Stimulated activated CD4-positive, alpha-beta T cell treated with anti-CD3 and anti-CD28 coated beads, TNF-alpha, amount 100 ng/mL, for 48 hours (primary cell): ENCODE results near the gene PAX3.

Experiments
- DNase-seq, 3 donors: peaks; one replicate each; pipeline ENCODE4 v3.0.0-alpha.2; 2020; ENCODE audit warnings: low read depth in 3 of 3

PAX3 gene

DNA sequence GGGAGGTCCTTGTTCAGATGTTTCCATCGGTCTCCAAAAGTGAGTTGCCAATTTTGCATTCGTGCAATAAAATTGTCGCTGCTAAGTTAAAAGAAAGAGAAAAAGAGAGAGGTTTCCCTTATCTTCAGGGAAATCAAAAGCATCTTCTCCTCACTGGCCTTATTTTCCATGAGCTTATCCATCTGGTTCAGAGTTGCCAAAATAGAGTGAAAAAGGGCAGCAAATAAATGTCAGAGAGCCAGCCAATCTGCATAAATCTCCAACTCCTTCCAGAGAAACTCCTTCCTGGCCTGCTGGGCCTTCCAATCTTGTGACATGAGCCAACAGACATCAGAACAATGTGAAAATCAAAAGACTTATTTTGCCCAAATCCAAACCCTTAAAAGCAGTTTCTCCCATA, 28.4 kb downstream of the PAX3 start:
- no peak for DNase-seq

GRCh38 chr2:222269132-222269531, 29.7 kb downstream of the PAX3 start:
- DNase-seq: no peak

GRCh38 chr2:222268311-222268990, 30.3 kb downstream of the PAX3 start:
- no peak for DNase-seq

DNA sequence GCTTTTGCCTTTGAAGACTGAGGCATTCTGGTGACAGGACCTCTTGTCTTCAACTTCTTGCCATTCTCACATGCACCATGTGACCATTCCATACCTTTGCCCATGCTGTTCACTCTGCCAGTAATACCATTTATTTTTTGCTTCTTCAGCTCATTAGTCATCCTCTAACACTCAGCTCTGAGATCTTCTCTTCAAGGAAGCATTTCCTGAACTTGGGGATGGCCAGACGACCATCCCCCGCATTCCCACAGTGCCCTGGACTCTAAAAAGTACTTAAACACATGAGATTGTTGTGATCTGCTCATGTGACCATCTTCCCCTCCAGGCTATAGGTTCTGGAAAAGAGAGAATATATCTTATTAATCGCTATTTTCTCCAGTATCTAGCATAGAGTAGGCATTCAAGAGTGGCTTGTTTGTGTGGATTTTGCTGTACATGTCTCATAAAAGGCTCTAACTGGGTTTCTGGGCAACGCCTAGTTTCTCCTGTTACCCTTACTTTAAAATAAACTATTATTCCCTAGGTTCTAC, 33.9 kb downstream of the PAX3 start:
- DNase-seq: no peak

GRCh38 chr2:222261504-222261903, 37.3 kb downstream of the PAX3 start:
- no peak for DNase-seq

DNA sequence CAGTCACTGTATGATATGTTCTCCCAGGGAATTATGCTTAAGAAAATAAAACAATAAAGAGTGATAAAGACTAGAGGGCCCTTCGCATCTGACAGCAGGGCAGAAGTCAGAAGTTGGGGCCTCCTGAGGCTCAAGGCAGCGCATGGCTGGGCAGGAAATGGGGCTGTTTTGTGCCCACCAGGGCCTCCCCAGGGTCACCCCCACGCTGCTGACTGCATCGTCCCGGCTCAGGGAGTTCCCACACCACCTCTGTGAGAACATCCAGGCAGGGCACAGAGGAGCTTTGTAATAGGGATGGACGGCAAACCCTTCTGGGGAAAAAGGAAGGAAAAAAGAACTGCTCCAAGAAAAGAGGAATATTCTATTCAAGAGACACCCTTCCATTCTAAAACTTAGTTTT, 41.2 kb downstream of the PAX3 start:
- DNase-seq: no peak

DNA sequence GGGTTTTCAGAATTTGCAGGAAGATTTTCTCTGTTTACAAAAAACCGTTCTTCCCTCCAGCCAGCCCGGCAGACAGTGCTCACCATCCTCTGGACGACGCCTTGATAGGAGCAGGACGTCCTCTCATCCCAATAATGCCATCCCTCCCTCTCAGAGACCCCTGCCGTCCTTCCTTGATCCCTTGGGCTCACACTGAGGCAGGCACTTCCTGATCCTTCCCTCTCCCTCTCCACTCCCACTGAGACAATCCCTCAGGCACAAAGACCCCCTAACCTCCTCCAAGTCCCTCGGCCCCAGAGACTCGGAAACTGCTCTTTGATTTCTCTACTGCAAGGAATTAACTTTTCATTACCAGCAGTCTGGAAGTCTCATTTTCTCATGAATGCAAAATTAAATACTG, 42.5 kb downstream of the PAX3 start:
- DNase-seq: no peak

GRCh38 chr2:222255090-222255489, 43.7 kb downstream of the PAX3 start:
- no peak for DNase-seq

DNA sequence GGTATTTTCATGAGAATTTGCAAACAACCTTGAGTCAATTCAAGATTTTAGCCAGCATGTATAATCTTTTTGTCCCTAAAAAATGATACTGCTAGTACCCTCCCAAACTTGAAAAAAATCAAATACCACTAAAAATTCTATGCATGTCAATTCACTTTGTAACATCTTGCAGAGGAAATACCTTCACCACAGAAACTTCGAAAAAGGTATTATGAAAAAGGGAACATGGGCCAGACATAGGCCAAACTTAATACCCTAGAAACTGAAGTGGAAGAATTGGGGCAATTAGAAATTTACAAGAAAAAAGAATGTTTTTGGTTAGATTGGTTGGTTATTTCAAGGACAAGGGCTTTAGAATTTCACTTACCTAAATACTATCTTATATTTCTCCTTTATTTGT, 48.5 kb downstream of the PAX3 start:
- DNase-seq: no peak

DNA sequence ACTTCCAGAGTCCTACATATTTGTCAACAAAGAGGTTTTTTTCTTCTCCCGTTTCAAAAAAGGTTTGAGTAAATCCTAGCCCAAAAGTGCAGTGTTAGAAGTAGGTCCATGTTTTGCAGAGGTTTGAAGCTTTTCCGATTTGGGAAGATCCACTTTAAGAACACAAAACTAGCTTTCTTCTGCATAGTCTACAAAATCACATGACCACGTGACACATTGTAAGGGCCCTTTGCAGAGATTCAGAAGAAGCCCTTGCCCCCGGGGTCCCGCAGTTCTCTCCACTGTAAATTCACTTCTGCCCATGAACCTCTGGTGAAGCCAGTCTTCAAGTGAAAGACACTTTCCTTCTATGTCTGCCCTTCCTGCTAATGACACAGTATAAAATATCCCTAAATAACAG, 49.4 kb downstream of the PAX3 start:
- no peak for DNase-seq

GRCh38 chr2:222248818-222249217, 50.0 kb downstream of the PAX3 start:
- DNase-seq: no peak

GRCh38 chr2:222248256-222248655, 50.5 kb downstream of the PAX3 start:
- no peak for DNase-seq

DNA sequence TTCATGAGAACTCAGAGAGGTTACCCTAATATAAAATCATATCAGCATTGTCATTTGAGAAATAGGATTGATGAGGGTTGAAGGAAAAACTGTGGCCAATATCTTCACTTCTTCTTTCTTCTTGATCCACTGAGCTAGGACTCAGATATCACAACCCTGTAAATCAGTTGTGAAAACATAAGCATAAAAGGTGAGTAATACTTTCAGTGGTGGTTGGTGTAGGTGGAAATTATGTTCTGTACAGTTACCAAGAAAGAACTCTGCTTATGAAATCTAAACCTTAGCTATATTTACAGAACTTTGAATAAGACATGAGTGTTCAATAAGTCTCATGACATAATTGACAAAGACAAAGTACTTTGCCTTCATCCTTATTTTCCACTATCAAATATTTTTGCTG, 56.3 kb downstream of the PAX3 start:
- no peak for DNase-seq

DNA sequence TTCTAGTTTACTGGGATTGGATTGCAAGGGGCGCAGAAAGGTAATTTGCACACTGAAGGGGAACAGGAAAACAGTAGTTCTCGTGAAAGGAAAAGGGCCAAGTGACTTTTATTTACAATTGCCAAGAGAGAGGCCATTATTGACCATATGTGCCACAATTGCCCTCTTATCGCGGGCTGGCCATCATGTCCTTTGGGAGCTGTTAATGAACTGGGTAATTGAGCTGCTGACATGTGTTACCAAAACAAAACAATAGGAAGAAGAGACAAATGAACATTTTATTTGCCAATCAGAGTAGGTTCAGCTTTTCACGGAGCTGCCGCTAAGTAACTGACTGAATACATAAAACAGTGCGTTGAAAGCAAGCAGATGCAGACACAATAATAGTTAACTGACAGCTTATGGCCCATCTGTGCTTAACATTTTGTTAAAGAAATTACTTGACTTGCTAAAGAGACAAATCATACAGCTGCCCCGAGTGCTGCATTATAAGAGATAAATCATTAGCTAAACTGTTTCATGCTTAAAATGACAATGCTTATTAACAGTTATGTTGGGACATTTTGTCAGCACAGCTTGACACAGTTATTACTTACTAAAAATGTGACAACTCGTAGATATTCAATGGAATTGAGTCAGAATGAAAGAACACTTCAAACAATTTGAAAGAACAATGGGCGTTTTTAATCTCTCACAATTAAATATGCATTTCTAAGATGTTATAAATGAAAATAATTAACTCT, 57.5 kb downstream of the PAX3 start:
- no peak for DNase-seq

DNA sequence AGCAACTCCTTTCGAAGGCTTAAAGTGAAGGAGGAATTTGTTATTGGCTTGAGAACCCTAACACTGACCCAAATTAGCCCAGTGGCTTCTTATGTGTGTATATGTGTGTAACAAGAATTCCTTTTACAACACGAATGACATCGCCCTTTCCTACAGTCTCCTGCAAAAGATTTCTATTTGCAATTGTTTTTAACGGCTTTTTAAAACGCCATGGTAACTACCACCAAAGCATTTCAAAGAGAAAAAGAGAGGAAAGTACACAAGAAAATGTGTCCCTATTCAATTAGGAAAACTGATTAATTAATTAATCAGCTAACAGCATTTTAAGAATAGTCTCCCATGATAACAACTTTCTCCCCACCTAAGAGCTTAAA, 58.1 kb downstream of the PAX3 start:
- DNase-seq: no peak

- DNase-seq: no peak
These were observed 58.7 kb downstream of the PAX3 start for GRCh38 chr2:222239945-222240675.

DNA sequence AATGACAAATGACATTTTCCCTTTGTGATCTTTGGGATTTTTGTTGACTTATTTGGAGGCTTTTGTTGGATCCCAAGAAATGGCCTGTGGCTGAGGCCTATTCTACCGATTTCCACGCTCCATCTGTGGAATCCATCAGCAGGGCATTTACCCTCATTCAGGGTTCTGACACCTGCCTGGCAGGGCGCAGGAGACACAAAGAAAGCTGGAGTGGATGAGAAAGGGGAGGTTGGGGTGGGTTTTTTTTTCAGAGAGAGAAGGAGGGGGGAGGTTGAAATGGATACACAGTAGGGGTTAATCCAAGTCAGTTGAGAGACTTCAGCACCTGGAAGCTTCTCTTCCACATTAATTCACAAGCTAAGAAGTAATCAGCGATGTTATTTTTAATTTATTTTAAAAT, 59.7 kb downstream of the PAX3 start:
- no peak for DNase-seq

GRCh38 chr2:222238072-222238471, 60.7 kb downstream of the PAX3 start:
- DNase-seq: no peak

GRCh38 chr2:222232839-222233238, 66.0 kb downstream of the PAX3 start:
- DNase-seq: no peak

- no peak for DNase-seq
These were observed 66.4 kb downstream of the PAX3 start for GRCh38 chr2:222232372-222232771.

DNA sequence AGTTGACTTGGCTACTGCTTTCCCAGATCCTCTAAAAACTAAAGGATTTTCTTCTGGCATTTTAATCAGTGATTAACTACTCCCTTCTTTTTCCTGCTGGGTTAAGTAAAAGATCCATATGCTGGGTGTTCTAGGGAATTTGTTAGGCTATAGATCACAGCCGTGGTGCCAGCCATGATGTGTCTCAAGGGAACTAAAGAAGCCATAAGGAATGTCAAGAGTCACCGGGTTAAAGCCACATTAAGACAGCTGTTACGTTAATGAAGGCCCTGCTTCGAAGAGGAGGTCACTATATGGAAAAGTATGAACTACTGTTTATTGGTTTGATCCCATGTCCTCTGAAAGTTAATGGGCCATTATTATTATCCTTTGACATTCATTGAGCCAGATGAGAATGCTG, 70.7 kb downstream of the PAX3 start:
- DNase-seq: no peak

DNA sequence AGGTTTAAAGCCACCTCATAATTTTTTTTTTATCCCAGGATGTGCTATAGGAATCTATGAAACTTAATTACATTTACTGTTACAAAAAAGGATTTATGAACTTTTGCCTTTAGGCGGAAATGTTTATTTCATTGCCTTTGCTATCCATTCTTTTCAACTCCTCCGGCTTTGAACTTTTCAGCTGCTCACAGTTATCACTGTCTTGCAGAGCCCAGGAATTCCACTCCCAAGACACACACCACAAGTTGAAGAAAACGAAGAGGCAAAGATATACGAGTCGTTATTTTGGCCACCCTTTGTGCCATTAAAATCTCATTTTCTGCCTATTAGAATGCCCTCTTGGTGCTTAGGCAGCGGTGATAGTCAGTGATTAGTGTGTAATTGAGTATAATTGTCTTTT, 80.0 kb downstream of the PAX3 start:
- no peak for DNase-seq

DNA sequence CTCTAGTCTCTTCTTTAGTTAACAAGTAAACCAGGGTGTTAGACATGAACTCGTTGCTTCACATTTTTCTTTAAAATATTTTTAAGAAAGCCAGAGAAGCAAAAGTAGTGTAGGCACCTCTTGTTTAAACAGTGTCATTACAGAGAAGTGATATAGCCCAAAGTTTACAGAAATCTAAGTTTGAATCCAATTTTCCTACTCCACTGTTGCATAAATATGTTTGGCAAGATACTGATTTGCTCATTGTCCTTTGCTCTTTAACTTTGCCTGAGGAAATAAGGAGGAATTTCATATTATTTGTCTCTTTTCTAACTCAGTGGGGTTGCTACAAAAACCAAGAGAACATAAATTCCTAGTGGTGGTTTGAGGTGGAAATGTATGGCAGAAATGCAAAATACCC, 81.1 kb downstream of the PAX3 start:
- DNase-seq: no peak
